OCI-LY7 (cell line): ENCODE measurements around the gene CNIH2. TPM values are rescaled to one million over a fixed set of nuclear protein-coding genes. Genes with fewer than 3 reads are reported as not detected.
"Not testable (repeated sequence)": the region's sequence is repeated elsewhere in the genome, so short reads cannot be mapped to it uniquely, and the experiment has no call there.

Experiments used
- BruUV-seq: library from RNA; stranded (reverse); fragments of 400-500 nt; replicated peaks from 2 replicates; lab custom pipeline; 2021; lab: Mats Ljungman, UMichigan
- CTCF ChIA-PET: fragments of 300-600 bp; sonication (Branson Sonifier 250); formaldehyde crosslinking; loops from one replicate; lab custom pipeline; 2022; ENCODE audit warnings: antibody characterized with exemption; ENCODE audit not compliant: unreplicated experiment; lab: Charles Lee
- POLR2A ChIA-PET: fragments of 300-600 bp; sonication (Branson Sonifier 250); formaldehyde crosslinking; loops from one replicate; lab custom pipeline; 2022; ENCODE audit warnings: antibody characterized with exemption; lab: Charles Lee
- DNase-seq: peaks from one replicate; pipeline ENCODE4 v3.0.0-alpha.2; 2015; ENCODE audit warnings: low spot score
- H2AFZ ChIP-seq: fragments of 200-600 bp; sonication (generic), shearing (Covaris generic); 2 replicates; pipeline ENCODE4 v1.6.1; 2014; ENCODE audit warnings: mild to moderate bottlenecking, antibody characterized with exemption, low read length, moderate library complexity
- H3K27ac ChIP-seq: fragments of 200-600 bp; sonication (generic); 2 replicates; pipeline ENCODE4 v1.5.1; 2014; ENCODE audit warnings: mixed run types, low read depth, mild to moderate bottlenecking, moderate library complexity, low read length, inconsistent platforms; ENCODE audit not compliant: poor library complexity, severe bottlenecking
- H3K36me3 ChIP-seq: fragments of 200-600 bp; sonication (generic); 2 replicates; pipeline ENCODE4 v1.6.1; 2014; ENCODE audit warnings: mild to moderate bottlenecking, antibody characterized with exemption, low read length, moderate library complexity, mixed read lengths; ENCODE audit not compliant: insufficient read depth
- H3K4me1 ChIP-seq: fragments of 200-600 bp; sonication (generic); 2 replicates; pipeline ENCODE4 v1.5.1; 2014; ENCODE audit warnings: mild to moderate bottlenecking, low read length; ENCODE audit not compliant: insufficient read depth, poor library complexity, severe bottlenecking
- H3K4me2 ChIP-seq: fragments of 200-600 bp; sonication (generic); 2 replicates; pipeline ENCODE4 v1.6.1; 2014; ENCODE audit warnings: mild to moderate bottlenecking, low read length
- H3K4me3 ChIP-seq: fragments of 200-600 bp; sonication (generic); 2 replicates; pipeline ENCODE4 v1.5.1; 2014; ENCODE audit warnings: mild to moderate bottlenecking, low read depth, low read length; ENCODE audit not compliant: poor library complexity, severe bottlenecking
- H3K79me2 ChIP-seq: fragments of 200-600 bp; sonication (generic); 2 replicates; pipeline ENCODE4 v1.6.1; 2016; ENCODE audit warnings: low read depth, mild to moderate bottlenecking, low read length, moderate library complexity, mixed read lengths; ENCODE audit not compliant: insufficient read depth
- H3K9me2 ChIP-seq: fragments of 200-600 bp; sonication (generic); 2 replicates; pipeline ENCODE4 v1.6.1; 2016; ENCODE audit warnings: mild to moderate bottlenecking, low read length, mixed read lengths; ENCODE audit not compliant: insufficient read depth
- H3K9me3 ChIP-seq: fragments of 200-600 bp; sonication (generic); 2 replicates; pipeline ENCODE4 v1.6.1; 2014; ENCODE audit warnings: mild to moderate bottlenecking, mixed run types, low read length, mixed read lengths
- H4K20me1 ChIP-seq: fragments of 200-600 bp; sonication (generic); 2 replicates; pipeline ENCODE4 v1.6.1; 2014; ENCODE audit warnings: mild to moderate bottlenecking, antibody characterized with exemption, low read length, moderate library complexity, mixed read lengths; ENCODE audit not compliant: insufficient read depth
- CTCF ChIP-seq: fragments of 200-600 bp; sonication (generic); conservative IDR thresholded peaks from 2 replicates; pipeline ENCODE4 v1.5.1; 2014; ENCODE audit warnings: mild to moderate bottlenecking, antibody characterized with exemption, low read length, moderate library complexity, mixed read lengths
- EZH2phosphoT487 ChIP-seq: fragments of 200-600 bp; sonication (generic); IDR thresholded peaks from 2 replicates; pipeline ENCODE4 v1.6.1; 2018; ENCODE audit warnings: low read depth, borderline replicate concordance, mild to moderate bottlenecking, mixed run types, antibody characterized with exemption, low read length, moderate library complexity, mixed read lengths
- intact Hi-C: fragments of 100-400 bp; cut with micrococcal nuclease; formaldehyde crosslinking; loops from one replicate; pipeline ENCODE4 v1.10.0; 2022; ENCODE audit not compliant: unreplicated experiment
- total RNA-seq, 2 experiments: library from RNA; depleted of rRNA in 1 of 2; stranded (reverse); fragments of >200 nt in 1 of 2; shearing (Covaris generic) in 1 of 2; gene quantifications; 2 replicates each; pipeline ENCODE4 v1.2.3, GENCODE V29; 2014 to 2022

CNIH2 gene
- total RNA-seq, 2 experiments from 2014 or later: 0.60 to 2.7 TPM

- H3K27ac ChIP-seq: no peak overlapping the region
These were observed 30.2 kb upstream of the CNIH2 start for GRCh38 chr11:66247801-66248200.

GRCh38 chr11:66248903-66249302, 29.1 kb upstream of the CNIH2 start:
- H3K9me3 ChIP-seq: no peaks in the 10 kb centered on the region
- no peaks in the 10 kb centered on the region for H3K36me3 ChIP-seq
- ChIA-PET CTCF (no interaction called here), POLR2A (no interaction called here)
- TF ChIP-seq EZH2phosphoT487: no peak
- H2AFZ ChIP-seq: no peak overlapping the region
- H3K4me1 ChIP-seq: no peaks in the 10 kb centered on the region
- no peak overlapping the region for H3K4me2 ChIP-seq
- H3K79me2 ChIP-seq: no peaks in the 10 kb centered on the region
- no TSS peak for BruUV-seq
- intact Hi-C loops: no loop called here
- H3K9me2 ChIP-seq: no peaks in the 10 kb centered on the region
- DNase-seq: no peak
- no peaks in the 10 kb centered on the region for H4K20me1 ChIP-seq
- H3K4me3 ChIP-seq: no peak overlapping the region
- H3K27ac ChIP-seq: no peak overlapping the region

More at GRCh38 chr11:66247801-66248200, 30.2 kb upstream of the CNIH2 start:
- no peak for DNase-seq
- Histone ChIP-seq H3K4me2 (no peak overlapping the region), H3K79me2 (no peaks in the 10 kb centered on the region), H3K4me1 (no peaks in the 10 kb centered on the region), H3K9me2 (no peaks in the 10 kb centered on the region), H3K9me3 (no peaks in the 10 kb centered on the region), H2AFZ (no peak overlapping the region), H3K4me3 (no peak overlapping the region), H3K36me3 (no peaks in the 10 kb centered on the region), H4K20me1 (no peaks in the 10 kb centered on the region)
- no TSS peak for BruUV-seq
- ChIA-PET CTCF (no interaction called here), POLR2A (no interaction called here)
- TF ChIP-seq EZH2phosphoT487 (no peak), CTCF (no peak)
- intact Hi-C loops: no loop called here

GRCh38 chr11:66251809-66252208, 26.2 kb upstream of the CNIH2 start:
- Histone ChIP-seq H3K27ac (no peak overlapping the region), H3K9me3 (no peaks in the 10 kb centered on the region), H3K4me3 (no peak overlapping the region), H3K4me2 (no peak overlapping the region), H4K20me1 (no peaks in the 10 kb centered on the region), H3K4me1 (peaks cover 8% of the 10 kb centered on the region), H2AFZ (no peak overlapping the region), H3K9me2 (no peaks in the 10 kb centered on the region), H3K79me2 (peaks cover 6% of the 10 kb centered on the region; the same call in 1 of the 2 replicates), H3K36me3 (no peaks in the 10 kb centered on the region)
- no peak for DNase-seq
- intact Hi-C loops: no loop called here
- no TSS peak for BruUV-seq
- TF ChIP-seq CTCF (no peak), EZH2phosphoT487 (no peak)
- CTCF ChIA-PET: no interaction called here
- POLR2A ChIA-PET: no interaction called here

- H2AFZ ChIP-seq, H3K4me3 ChIP-seq, H3K27ac ChIP-seq, BruUV-seq, H3K4me2 ChIP-seq, H3K79me2 ChIP-seq, H3K36me3 ChIP-seq, DNase-seq, H4K20me1 ChIP-seq, intact Hi-C loops, H3K4me1 ChIP-seq, H3K9me3 ChIP-seq, CTCF ChIA-PET, H3K9me2 ChIP-seq: not testable (repeated sequence)
- POLR2A ChIA-PET: interaction anchor here (0.6 kb wide), 1 partner anchor 10 kb away, joined by 4 read pairs; no protein-coding TSS in a partner anchor
These were observed 24.9 kb upstream of the CNIH2 start for GRCh38 chr11:66253081-66253480.
